Mesenchymal stem cell (in vitro differentiated cells and primary cell): ENCODE data around the gene IRAK4.
A peak's percentile ranks its signal among the peaks of the same experiment; 100 is the strongest.

Experiments used
- DNase-seq: peaks from one replicate; pipeline ENCODE4 v3.0.0-alpha.2; 2013
- H2AFZ ChIP-seq: one replicate; pipeline ENCODE4 v1.6.1; 2013; ENCODE audit warnings: low read depth, mild to moderate bottlenecking, control low read depth, inconsistent platforms, low read length, moderate library complexity
- H2AK5ac ChIP-seq: 2 replicates; pipeline ENCODE4 v1.6.1; 2013; ENCODE audit warnings: low read length, moderate library complexity, mild to moderate bottlenecking, inconsistent platforms; ENCODE audit not compliant: severe bottlenecking
- H2BK120ac ChIP-seq: one replicate; pipeline ENCODE4 v1.6.1; 2013; ENCODE audit warnings: low read depth, mild to moderate bottlenecking, inconsistent platforms, low read length, moderate library complexity
- H2BK12ac ChIP-seq, 2 experiments: one replicate each; pipeline ENCODE4 v1.6.1; 2013; ENCODE audit warnings: inconsistent platforms in 2 of 2, low read length in 2 of 2, mild to moderate bottlenecking in 2 of 2, moderate library complexity in 2 of 2, control low read depth in 1 of 2
- H2BK15ac ChIP-seq: one replicate; pipeline ENCODE4 v1.6.1; 2013; ENCODE audit warnings: mild to moderate bottlenecking, low read depth, inconsistent platforms; ENCODE audit not compliant: poor library complexity, severe bottlenecking
- H2BK5ac ChIP-seq: 2 replicates; pipeline ENCODE4 v1.6.1; 2013; ENCODE audit warnings: low read depth, mild to moderate bottlenecking, low read length, control low read depth, inconsistent platforms; ENCODE audit not compliant: poor library complexity, severe bottlenecking
- H3K14ac ChIP-seq, 2 experiments: one replicate each; pipeline ENCODE4 v1.6.1; 2013; ENCODE audit warnings: inconsistent platforms in 2 of 2, low read length in 2 of 2, control low read depth in 1 of 2, mild to moderate bottlenecking in 1 of 2, moderate library complexity in 1 of 2
- H3K18ac ChIP-seq, 2 experiments: one replicate each; pipeline ENCODE4 v1.6.1; 2013; ENCODE audit warnings: inconsistent platforms in 2 of 2, low read length in 2 of 2, control low read depth in 1 of 2, low read depth in 1 of 2, mild to moderate bottlenecking in 1 of 2
- H3K23ac ChIP-seq, 2 experiments: one replicate each; pipeline ENCODE4 v1.6.1; 2013; ENCODE audit warnings: inconsistent platforms in 2 of 2, low read length in 2 of 2, mild to moderate bottlenecking in 2 of 2, moderate library complexity in 2 of 2, control low read depth in 1 of 2
- H3K27ac ChIP-seq: 2 replicates; pipeline ENCODE4 v1.5.1; 2013; ENCODE audit warnings: mild to moderate bottlenecking, moderate library complexity, low read length, control low read depth, inconsistent platforms; ENCODE audit not compliant: poor library complexity, severe bottlenecking
- H3K27me3 ChIP-seq, 2 experiments: 2 replicates each; pipeline versions ENCODE4 v1.6.1 to v1.7.0; 2013; ENCODE audit warnings: low read length in 2 of 2, mild to moderate bottlenecking in 2 of 2, moderate library complexity in 2 of 2, control low read depth in 1 of 2, inconsistent platforms in 1 of 2; ENCODE audit not compliant: control insufficient read depth in 1 of 2, insufficient read depth in 1 of 2
- H3K36me3 ChIP-seq, 2 experiments: 2 replicates each; pipeline versions ENCODE4 v1.6.1 to v1.7.0; 2013; ENCODE audit warnings: low read length in 2 of 2, control low read depth in 1 of 2, inconsistent platforms in 1 of 2, low read depth in 1 of 2, mild to moderate bottlenecking in 1 of 2; ENCODE audit not compliant: insufficient read depth in 2 of 2, control insufficient read depth in 1 of 2
- H3K4ac ChIP-seq, 2 experiments: one replicate each; pipeline ENCODE4 v1.6.1; 2013; ENCODE audit warnings: inconsistent platforms in 2 of 2, low read length in 2 of 2, mild to moderate bottlenecking in 2 of 2, moderate library complexity in 2 of 2, control low read depth in 1 of 2, low read depth in 1 of 2
- H3K4me1 ChIP-seq: 2 replicates; pipeline ENCODE4 v1.6.1; 2013; ENCODE audit warnings: low read depth, low read length, control low read depth; ENCODE audit not compliant: control insufficient read depth, insufficient read depth
- H3K4me2 ChIP-seq: 2 replicates; pipeline ENCODE4 v1.6.1; 2013; ENCODE audit warnings: low read length, mild to moderate bottlenecking, inconsistent platforms; ENCODE audit not compliant: poor library complexity, severe bottlenecking
- H3K4me3 ChIP-seq, 2 experiments: 2 replicates each; pipeline versions ENCODE4 v1.5.1 to v1.7.0; 2013; ENCODE audit warnings: low read length in 2 of 2, mild to moderate bottlenecking in 2 of 2, control low read depth in 1 of 2, low read depth in 1 of 2; ENCODE audit not compliant: insufficient read depth in 1 of 2
- H3K79me1 ChIP-seq: replicated peaks from 2 replicates; pipeline ENCODE4 v1.6.1; 2013; ENCODE audit warnings: mild to moderate bottlenecking, control low read depth, low read length, inconsistent platforms; ENCODE audit not compliant: poor library complexity, severe bottlenecking
- H3K9ac ChIP-seq: 2 replicates; pipeline ENCODE4 v1.7.0; 2013; ENCODE audit warnings: mild to moderate bottlenecking, low read length, moderate library complexity
- H3K9me3 ChIP-seq: 2 replicates; pipeline ENCODE4 v1.7.0; 2013; ENCODE audit warnings: mild to moderate bottlenecking, low read length; ENCODE audit not compliant: control insufficient read depth
- H4K8ac ChIP-seq: one replicate; pipeline ENCODE4 v1.6.1; 2013; ENCODE audit warnings: inconsistent platforms, mild to moderate bottlenecking, low read length, moderate library complexity
- H4K91ac ChIP-seq: one replicate; pipeline ENCODE4 v1.6.1; 2013; ENCODE audit warnings: mild to moderate bottlenecking, low read length, inconsistent platforms
- WGBS: methylation state at CpG from one replicate; pipeline ENCODE4 v1.1.7; 2013; ENCODE audit warnings: mixed read lengths; 5-methylcytosine and 5-hydroxymethylcytosine counted together

IRAK4 gene

GRCh38 chr12:43754015-43754414 lies 4.7 kb upstream of the IRAK4 start:
- Histone ChIP-seq H3K27ac (no peak overlapping the region), H2AFZ (no peak overlapping the region), H3K18ac (no peak overlapping the region), H2BK15ac (no peak overlapping the region), H3K4me1 (no peaks in the 10 kb centered on the region), H4K8ac (no peak overlapping the region), H3K14ac (no peak overlapping the region), H3K4me3 (no peak overlapping the region), H3K23ac (no peak overlapping the region), H3K27me3 (no peaks in the 10 kb centered on the region), H3K79me1 (peaks cover 1% of the 10 kb centered on the region), H3K4me2 (no peak overlapping the region), H2AK5ac (no peak overlapping the region), H3K9me3 (no peaks in the 10 kb centered on the region), H2BK120ac (no peak overlapping the region), H3K4ac (no peak overlapping the region), H2BK12ac (no peak overlapping the region), H3K9ac (no peak overlapping the region), H3K36me3 (peaks cover 0 to 36% of the 10 kb centered on the region in 2 experiments), H2BK5ac (no peak overlapping the region), H4K91ac (no peak overlapping the region)
- WGBS, result 93% methylated on average over 2 of the region's 3 CpGs
- DNase-seq, result no peak

GRCh38 chr12:43758247-43758727 lies 464 bp upstream of the IRAK4 start:
- peak overlapping the region; percentile 30 for H2AFZ ChIP-seq
- H4K91ac ChIP-seq, result peak overlapping the region; percentile 7
- no peaks in the 10 kb centered on the region for H3K27me3 ChIP-seq
- no peak overlapping the region for H3K18ac ChIP-seq
- 59% methylated on average over 18 of the region's 18 CpGs for WGBS
- H3K36me3 ChIP-seq, result peaks cover 0 to 24% of the 10 kb centered on the region in 2 experiments
- peak overlapping the region; percentile 95 for H3K9ac ChIP-seq
- H2AK5ac ChIP-seq, result no peak overlapping the region
- H3K23ac ChIP-seq, result no peak overlapping the region
- no peak overlapping the region for H2BK12ac ChIP-seq
- no peak overlapping the region for H2BK120ac ChIP-seq
- H3K14ac ChIP-seq, result peak overlapping the region in 1 of 2 experiments; percentile 26
- H3K27ac ChIP-seq, result no peak overlapping the region
- H3K4ac ChIP-seq, result no peak overlapping the region
- H4K8ac ChIP-seq, result peak overlapping the region; percentile 87
- peak overlapping the region; percentile 62 for H3K4me2 ChIP-seq
- H3K4me1 ChIP-seq, result peaks cover 3% of the 10 kb centered on the region
- H2BK15ac ChIP-seq, result no peak overlapping the region
- H3K9me3 ChIP-seq, result no peaks in the 10 kb centered on the region
- H2BK5ac ChIP-seq, result no peak overlapping the region
- DNase-seq, result no peak
- peaks cover 1% of the 10 kb centered on the region for H3K79me1 ChIP-seq
- H3K4me3 ChIP-seq, result peak overlapping the region; percentile 60 to 93

- 87% methylated on average over 2 of the region's 2 CpGs for WGBS
- Histone ChIP-seq H3K9me3 (no peaks in the 10 kb centered on the region), H4K91ac (no peak overlapping the region), H3K79me1 (peaks cover 1% of the 10 kb centered on the region), H3K9ac (no peak overlapping the region), H2BK12ac (no peak overlapping the region), H3K4ac (no peak overlapping the region), H3K18ac (no peak overlapping the region), H3K14ac (no peak overlapping the region), H3K4me1 (peaks cover 3% of the 10 kb centered on the region), H2AK5ac (no peak overlapping the region), H3K27me3 (no peaks in the 10 kb centered on the region), H3K4me2 (no peak overlapping the region), H4K8ac (no peak overlapping the region), H3K27ac (no peak overlapping the region), H3K36me3 (peaks cover 0 to 20% of the 10 kb centered on the region in 2 experiments), H2AFZ (no peak overlapping the region), H3K4me3 (peak overlapping the region in 1 of 2 experiments; percentile 93), H2BK15ac (no peak overlapping the region), H3K23ac (no peak overlapping the region), H2BK5ac (no peak overlapping the region), H2BK120ac (no peak overlapping the region)
- DNase-seq, result no peak
Observed at GRCh38 chr12:43760396-43760795, 1.6 kb downstream of the IRAK4 start.

- Histone ChIP-seq H2BK12ac (no peak overlapping the region), H3K27ac (no peak overlapping the region), H3K9me3 (no peaks in the 10 kb centered on the region), H4K91ac (no peak overlapping the region), H3K4ac (no peak overlapping the region), H3K27me3 (no peaks in the 10 kb centered on the region), H4K8ac (no peak overlapping the region), H2AFZ (no peak overlapping the region), H3K4me2 (no peak overlapping the region), H3K18ac (no peak overlapping the region), H3K14ac (no peak overlapping the region), H2BK5ac (no peak overlapping the region), H3K23ac (no peak overlapping the region), H3K36me3 (peaks cover 0 to 22% of the 10 kb centered on the region in 2 experiments), H3K4me3 (no peak overlapping the region), H3K4me1 (peaks cover 3% of the 10 kb centered on the region), H2BK120ac (no peak overlapping the region), H2BK15ac (no peak overlapping the region), H3K79me1 (peaks cover 1% of the 10 kb centered on the region), H2AK5ac (no peak overlapping the region), H3K9ac (no peak overlapping the region)
- no peak for DNase-seq
Observed at GRCh38 chr12:43761500-43761899, 2.7 kb downstream of the IRAK4 start.
